ENCODE data around the gene NUP153.

GRCh38 chr6:17725083-17725482, 18.4 kb upstream of the NUP153 start:
- TF ChIP-seq PBX3 (IDR thresholded peaks at IDR 0.05; ENCODE audit: insufficient replicate concordance, low read depth, low read length) = no peak
- no peak for TF ChIP-seq POLR2A (IDR thresholded peaks at IDR 0.05; ENCODE audit: low read depth, low read length)
- no peak for TF ChIP-seq CUX1 (IDR thresholded peaks at IDR 0.05; ENCODE audit: insufficient replicate concordance, low read depth, low read length)
- no peak for TF ChIP-seq ATF3 (IDR thresholded peaks at IDR 0.05; ENCODE audit: borderline replicate concordance, extremely low read depth, low read depth, low read length)
- TF ChIP-seq NFYA (IDR thresholded peaks at IDR 0.05; ENCODE audit: borderline replicate concordance, low read depth, low read length) = no peak
- TF ChIP-seq JUND (IDR thresholded peaks at IDR 0.05; ENCODE audit: low read depth, low read length) = no peak
- TF ChIP-seq MTA3 (IDR thresholded peaks at IDR 0.05; ENCODE audit: borderline replicate concordance, low read length) = no peak
- no peak for TF ChIP-seq PKNOX1 (IDR thresholded peaks at IDR 0.05)
- no peak for TF ChIP-seq CTCF (IDR thresholded peaks at IDR 0.05 in 2 of 3, conservative IDR thresholded peaks at IDR 0.05 in 1 of 3; ENCODE audit: control insufficient read depth in 2 of 3, extremely low read depth in 1 of 3, insufficient read depth in 1 of 3, low read depth in 3 of 3, low read length in 3 of 3)
- no peak for TF ChIP-seq HDAC2 (IDR thresholded peaks at IDR 0.05)
- no peak for TF ChIP-seq LARP7 (IDR thresholded peaks at IDR 0.05)
- no peak for TF ChIP-seq POLR2AphosphoS5 (IDR thresholded peaks at IDR 0.05; ENCODE audit: low read length)
- TF ChIP-seq MEF2B (IDR thresholded peaks at IDR 0.05; ENCODE audit: partially characterized antibody, poor library complexity, severe bottlenecking) = no peak

Measured in GM12878 (cell line).